Pulmonary artery endothelial cell (primary cell): ENCODE measurements around the gene INPP5D. TPM values are rescaled to one million over a fixed set of nuclear protein-coding genes. Genes with fewer than 3 reads are reported as not detected.
"Not testable (repeated sequence)": the region's sequence is repeated elsewhere in the genome, so short reads cannot be mapped to it uniquely, and the experiment has no call there.

ENCODE experiments used
- DNase-seq: peaks from one replicate; pipeline ENCODE4 v3.0.0-alpha.2; 2011; ENCODE audit warnings: low read depth, low spot score
- total RNA-seq: library from RNA; depleted of rRNA; stranded (reverse); fragments of >200 nt; gene quantifications from 2 replicates; pipeline ENCODE4 v1.2.3, GENCODE V29; 2014

INPP5D gene
- total RNA-seq, 1 donor from 2014 or later = 19.8 TPM

DNA sequence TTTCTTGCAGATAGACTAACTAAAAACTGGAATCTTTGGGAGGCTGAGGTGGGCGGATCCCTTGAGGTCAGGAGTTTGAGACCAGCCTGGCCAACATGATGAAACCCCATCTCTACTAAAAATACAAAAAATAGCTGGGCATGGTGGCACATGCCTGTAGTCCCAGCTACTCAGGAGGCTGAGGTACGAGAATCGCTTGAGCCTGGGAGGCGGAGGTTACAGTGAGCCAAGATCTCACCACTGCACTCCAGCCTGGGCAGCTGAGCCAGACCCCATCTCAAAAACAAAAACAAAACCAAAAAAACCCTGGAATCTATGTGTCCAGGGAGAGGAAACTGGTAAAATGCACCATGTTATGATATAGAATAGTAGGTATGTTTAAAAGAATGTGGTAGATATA lies 7.6 kb upstream of the INPP5D start:
- DNase-seq = not testable (repeated sequence)

DNA sequence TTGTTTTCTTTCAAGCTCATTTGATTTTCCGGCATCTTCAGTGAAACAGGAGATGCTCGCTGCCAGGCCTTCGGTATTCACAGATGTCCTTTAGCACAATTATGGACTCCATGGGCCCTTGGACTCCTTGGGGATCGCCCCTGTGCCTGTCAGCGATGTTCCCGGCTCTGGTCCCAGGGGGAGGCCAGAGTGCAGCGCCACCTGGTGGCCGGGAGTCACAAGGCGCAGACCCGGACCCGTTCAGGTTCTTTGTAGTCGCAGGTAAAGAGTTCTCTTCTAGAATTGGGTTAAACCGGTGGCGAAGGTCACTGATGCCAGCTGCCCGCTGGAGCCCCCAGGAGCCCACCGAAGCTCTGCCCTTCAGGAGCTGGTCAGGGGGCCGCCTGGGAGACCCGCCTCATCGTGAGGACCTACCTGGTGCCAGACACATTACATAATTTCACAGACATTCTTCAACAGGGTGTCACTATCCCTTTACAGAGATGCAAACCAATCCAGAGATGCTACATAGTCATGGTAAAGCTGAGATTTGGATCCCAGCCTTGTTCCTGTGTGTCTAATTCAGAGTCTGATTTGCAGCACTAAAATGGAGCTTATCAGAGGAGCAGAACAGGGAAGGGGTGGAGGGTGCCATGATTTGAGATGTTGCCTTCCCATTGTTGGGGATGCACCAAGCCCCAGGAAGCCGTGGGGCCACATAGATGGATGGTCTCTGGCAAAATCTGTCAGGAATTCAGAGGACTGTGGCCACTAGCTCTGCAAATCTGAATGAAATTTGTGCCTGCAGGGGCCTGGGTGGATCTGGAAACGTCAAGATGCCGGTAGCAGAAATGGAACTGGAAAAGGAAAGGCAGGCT lies 6.0 kb upstream of the INPP5D start:
- no peak for DNase-seq

DNA sequence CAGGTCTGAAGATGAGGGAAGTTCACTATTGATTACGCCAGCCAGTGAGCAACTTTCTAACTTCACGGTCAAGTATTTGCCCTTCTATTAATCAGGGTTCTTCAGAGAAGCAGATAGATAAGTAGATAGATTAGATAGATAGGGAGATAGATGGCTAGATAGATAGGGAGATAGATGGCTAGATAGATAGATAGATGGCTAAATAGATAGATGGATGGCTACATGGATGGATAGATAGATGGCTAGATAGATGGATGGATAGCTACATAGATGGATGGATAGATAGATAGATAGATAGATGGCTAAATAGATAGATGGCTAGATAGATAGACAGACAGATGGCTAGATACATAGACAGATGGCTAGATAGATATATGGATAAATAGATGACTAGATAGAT lies 4.8 kb upstream of the INPP5D start:
- no peak for DNase-seq

DNA sequence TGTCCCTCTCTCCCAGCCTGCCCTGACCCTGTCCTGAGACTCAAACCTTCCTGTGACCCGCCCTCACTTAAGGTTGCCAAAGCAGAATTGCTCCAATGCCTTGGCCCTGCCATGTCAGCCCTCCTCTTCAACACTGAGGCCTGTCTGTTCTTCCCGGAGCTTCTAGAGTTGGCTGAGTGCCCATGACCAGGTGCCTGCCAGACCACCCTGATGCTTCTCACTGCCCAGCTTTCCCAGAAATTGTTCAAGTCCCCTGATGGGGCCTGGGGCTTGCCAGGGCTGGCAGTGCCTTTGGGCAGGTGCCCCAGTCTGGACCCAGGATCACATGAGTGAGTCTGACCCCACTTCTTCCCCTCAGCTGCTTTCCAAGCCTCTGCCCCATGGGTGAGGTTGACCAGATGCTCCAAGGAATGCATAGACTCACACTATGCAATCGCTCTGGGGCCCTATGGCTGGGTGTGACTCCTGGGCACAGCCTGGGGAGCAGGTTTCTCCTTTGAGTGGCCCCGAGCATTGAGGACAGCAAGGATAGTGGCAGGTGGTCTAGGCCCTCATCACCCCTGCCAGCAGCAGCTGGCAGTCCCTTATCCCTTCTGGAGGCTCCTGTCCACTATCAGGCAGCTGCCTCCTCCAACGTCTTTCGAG lies 3.1 kb upstream of the INPP5D start:
- no peak for DNase-seq

DNA sequence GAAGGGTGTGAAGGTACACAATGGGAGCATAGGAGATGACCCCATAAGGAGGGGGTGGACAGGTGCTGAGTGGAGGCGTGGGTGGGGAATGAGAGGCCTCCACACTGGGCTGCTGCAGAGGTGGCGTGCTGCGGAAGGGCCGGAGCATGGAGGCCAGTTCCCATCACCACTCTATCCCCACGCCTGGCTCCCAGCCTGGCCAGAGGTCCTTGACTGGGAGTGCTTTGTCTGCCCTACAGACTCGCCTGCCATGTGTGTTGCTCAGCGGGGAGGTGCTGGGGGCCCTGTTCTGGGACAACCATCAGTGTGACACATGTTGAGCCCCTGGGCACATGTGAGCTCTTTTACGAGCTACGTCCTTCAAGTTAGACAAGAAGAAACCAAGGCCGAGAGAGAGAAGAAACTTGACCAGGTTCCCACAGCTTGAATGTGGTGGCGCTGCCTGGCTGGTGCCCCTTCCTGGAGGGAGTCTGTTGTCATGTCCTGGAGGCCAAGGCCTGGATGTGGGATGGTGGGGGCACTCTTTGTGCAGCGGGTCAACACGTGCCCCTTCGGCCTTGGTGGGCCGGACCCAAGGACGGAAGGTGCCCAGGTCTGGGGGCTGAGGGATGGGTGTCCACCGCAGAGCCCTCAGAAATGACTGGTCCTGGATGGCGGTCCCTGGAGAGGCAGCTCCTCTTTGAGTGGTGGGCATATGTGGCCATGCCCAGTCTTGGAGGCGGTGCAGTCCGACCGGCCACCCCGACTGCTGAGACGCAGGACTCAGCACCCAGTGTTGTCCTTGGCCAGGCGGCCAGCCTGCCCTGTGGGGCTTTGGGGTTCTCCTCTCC lies 1.2 kb upstream of the INPP5D start:
- DNase-seq = no peak

DNA sequence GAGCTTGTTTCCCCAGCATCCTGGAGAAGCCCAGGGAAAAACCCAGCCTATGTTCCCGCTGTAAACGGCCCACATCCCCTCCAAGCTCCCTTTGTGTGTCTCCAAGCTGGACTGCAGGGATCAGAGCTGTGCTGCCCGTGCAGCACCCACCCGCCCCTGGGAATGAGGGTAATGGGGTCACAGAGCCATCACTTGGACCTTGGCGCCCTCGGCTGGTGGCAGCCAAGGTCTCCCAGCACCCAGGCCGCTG lies 670 bp upstream of the INPP5D start:
- DNase-seq = no peak

DNA sequence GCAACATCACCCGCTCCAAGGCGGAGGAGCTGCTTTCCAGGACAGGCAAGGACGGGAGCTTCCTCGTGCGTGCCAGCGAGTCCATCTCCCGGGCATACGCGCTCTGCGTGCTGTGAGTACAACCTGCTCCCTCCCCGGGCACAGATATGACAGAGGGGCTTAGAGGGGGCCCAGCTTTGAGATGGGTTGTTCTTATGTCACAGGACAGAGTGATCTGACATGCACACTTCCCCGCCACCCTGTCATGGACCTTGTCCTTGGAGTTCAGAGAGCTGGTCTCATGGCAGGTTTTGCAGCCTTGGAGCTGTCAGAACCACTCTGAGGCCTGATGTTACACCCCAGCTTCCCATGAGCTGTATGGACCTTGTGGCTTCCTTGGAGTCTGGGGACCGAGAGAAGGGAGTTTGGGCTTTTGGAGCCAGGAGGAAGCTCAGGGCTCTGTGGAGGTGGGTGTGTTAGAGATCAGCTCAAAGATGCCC lies 398 bp downstream of the INPP5D start:
- no peak for DNase-seq

DNA sequence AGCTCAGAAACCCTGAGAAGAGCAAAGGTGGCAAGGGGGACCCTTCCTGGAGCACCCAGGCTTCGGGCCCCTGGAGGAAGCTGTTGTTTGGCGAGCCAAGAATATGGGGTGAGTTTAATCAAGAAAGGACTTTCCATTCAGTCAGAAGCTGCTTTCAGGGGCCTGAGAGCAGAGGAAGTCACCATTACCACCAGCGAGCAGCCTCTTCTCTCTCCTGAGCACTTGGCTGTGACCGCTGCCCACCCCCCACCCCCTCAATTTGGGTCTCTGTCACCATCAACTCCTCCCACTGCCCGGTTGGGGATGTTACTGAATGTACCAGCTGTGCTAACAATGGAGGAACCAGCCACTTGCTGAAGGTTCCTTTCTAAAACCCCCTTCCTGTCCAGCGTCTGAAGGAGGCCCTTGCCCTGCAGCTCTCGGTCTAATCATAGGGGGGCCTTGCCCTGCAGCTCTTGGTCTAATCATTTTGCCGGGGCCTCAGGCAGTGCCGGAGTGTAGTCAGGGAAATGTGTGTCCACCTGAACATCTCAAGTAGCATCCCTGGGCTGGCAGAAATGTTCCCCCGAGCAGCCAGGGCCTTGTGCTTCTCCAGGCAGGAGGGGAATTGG lies 943 bp downstream of the INPP5D start:
- no peak for DNase-seq

DNA sequence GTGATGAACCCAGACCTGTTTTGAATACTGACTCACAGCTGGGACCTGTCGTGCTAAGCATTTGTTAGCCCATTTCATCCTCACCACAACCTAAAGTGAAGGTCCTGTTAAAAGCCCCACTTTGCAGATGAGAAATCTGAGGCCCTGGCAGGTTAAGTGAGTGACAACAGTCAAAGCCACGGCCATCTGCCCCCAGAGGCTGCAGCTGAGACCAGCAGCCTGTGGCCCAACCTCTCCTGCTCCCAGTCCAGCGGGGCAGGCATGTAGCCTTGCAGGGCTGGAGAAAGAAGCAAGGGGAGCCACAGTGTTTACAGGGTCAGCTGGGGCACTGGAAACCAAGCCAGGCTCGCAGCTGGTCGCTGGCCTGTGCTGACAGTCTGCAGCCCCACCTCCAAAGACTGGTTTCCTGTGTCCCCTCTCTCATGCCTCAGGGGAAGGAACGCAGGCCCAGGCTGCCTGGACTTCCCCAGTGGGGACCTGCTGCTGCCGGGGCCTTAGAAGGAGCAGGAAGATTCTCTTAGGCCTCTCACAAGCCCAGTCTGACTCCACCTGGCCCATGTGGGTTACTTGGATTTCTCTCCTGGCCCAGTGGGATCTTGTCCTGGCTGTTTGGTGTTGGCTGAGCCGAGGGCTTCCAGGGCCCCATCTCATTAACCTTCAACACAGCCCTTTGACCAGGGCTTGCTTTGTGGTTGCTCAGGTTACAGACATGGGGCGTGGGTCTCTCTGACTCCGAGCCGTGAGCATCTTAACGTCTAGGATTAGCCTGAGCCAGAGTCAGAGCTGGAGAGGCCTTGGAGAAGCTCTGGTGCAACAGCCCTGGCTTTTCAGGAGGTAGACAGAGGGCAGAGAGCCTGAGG lies 1.7 kb downstream of the INPP5D start:
- DNase-seq = no peak

DNA sequence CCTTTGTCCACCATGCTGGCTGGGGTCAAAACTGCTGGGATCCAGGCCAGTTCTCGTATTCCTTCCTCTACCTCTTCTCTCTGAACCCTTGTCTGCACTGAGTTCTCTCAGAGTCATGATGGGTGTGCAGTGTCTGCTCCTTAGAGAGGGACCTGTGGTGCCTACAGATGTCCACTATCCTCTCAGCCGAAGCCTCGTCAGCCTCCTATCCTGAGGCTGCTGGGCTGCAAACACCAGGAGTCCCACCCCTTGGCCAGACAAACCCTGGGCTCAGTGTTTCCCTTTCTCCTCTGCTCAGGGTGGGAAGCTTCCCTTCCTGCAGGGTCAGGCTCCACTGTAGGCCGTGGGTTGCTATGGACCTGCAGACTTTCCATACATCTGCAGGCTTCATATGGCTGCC lies 2.3 kb downstream of the INPP5D start:
- DNase-seq = no peak

DNA sequence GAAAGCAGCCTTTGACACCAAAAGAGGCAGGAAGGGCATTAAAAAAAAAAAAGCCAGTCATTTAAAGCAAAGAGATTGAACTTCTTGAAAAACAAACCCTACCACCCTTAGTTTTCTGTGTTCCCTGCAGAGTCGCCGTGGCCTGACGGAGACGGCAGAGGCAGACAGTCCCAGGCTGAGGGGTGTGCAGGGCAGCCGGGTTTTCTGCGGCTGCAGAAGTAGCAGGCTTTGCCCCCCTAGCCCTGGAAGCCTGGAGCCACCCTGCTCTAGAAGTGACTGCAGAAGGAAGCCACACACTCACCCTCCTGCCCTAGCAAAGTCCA lies 2.8 kb downstream of the INPP5D start:
- DNase-seq = no peak

DNA sequence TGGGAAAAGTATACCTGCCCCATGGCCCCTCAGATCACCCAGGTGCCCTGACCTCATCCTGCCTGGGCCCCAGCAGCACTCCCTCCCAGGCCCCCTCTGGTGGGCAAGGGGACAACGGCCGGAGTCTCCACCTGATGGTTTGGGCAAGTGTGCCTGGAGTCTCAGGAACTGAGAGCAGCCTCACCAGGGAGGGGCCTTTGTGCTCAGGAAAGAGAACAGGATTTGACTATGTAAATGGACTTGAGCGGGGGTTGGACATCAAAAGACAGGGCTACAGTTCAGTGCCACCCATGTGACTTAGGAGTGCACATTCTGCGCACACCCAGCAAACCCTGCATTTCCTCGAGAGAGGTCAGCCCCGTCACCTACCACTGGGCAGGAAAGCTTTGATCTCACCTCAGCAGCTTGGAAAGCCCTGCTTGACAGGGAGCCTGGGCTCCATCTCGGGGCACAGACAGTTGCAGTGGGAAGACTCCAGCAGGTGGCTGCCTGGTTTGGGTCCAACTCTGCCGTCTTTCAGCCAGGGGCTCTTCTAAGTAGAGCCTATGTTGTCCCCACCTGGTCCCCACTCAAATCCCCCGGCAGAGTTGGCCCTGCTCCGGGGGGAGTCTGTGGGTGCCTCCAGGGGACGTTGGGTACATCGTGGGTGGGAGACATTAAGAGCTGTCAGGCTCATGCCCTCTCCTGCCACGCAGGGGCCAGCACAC lies 3.3 kb downstream of the INPP5D start:
- DNase-seq = no peak

DNA sequence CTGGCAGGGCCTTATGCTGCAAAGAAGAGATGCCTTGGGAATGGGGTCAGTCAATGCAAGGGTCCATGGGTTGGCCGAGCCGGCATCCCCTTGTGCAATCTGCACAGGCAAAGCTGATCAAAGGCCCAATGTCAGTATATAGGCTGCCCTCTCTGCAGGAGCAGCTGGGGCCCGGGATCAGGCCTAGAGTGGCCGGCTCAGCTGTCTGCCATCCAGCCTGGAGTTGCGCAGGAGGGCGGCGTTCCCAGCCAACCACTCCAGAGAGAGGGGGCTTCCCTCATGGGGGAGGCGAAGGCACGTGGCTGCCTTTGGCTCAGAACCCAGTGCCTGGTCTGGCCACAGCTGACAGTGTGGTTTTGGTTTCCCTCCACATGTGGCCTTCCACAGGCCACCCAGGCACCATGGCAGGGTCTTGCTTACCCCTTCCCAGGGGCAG lies 3.9 kb downstream of the INPP5D start:
- no peak for DNase-seq

DNA sequence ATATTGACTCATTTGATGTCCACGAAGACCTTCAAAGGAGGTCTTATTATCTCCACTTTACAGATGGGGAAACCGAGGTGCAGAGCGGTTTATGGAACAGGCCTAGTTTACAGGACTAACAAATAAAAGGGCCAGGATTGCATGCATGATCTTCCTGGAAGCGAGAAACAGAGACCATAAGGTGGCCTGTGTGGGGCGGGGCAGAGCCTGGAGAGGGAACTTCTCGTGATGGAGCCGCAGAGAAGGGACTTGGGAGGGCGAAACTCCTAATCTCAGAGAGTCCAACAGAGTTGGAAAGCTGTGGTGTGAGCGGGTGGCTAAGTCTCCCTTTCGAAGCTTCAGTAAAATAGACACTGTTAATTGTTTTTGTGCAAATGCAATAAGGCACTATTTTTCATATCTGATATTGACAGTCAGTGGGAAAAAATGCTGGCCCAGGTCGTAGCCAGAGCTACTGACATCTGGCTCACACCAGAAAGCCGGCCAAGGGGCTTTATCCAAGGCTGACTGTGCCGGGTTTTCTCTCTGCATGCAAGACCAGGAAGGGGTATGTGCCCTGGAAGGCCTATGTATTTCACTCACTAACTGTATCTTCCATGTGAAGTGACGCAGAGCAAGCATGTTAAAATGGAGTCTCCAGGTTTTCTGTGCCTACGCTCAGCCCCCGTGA lies 4.5 kb downstream of the INPP5D start:
- no peak for DNase-seq

DNA sequence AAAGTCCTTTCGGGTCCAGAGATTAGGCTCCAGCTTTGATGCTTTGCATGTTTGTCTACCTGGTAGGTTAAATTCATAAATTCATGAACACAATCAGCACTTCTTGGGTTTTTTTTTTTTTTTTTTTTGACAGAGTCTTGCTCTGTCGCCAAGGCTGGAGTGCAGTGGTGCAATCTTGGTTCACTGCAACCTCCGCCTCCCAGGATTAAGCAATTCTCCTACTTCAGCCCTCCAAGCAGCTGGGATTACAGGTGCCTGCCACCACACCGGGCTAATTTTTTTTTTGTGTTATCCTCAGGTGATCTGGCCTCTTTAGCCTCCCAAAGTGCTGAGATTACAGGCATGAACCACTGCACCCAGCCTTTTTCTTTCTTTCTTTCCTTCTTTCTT lies 5.1 kb downstream of the INPP5D start:
- DNase-seq = not testable (repeated sequence)

DNA sequence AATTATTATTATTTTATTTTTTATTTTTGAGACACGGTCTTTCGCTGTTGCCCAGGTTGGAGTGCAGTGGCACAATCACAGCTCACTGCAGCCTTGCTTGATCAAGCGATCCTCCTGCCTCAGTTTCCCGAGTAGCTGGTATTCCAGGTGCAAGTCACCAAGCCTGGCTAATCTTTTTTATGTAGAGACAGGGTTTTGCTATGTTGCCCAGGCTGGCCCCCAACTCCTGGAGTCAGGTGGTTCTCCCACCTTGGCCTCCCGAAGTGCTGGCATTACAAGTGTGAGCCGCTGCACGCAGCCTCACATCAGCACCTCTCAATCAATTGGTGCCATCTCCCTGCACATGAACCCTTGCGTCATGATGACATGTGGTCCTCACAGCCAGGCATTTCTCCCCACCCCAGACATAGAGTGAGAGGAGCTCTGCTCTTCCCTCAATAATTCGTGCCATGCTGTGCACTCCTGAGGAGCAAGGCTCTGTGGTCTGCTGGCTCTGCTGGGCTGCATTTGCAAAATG lies 5.9 kb downstream of the INPP5D start:
- DNase-seq = no peak

DNA sequence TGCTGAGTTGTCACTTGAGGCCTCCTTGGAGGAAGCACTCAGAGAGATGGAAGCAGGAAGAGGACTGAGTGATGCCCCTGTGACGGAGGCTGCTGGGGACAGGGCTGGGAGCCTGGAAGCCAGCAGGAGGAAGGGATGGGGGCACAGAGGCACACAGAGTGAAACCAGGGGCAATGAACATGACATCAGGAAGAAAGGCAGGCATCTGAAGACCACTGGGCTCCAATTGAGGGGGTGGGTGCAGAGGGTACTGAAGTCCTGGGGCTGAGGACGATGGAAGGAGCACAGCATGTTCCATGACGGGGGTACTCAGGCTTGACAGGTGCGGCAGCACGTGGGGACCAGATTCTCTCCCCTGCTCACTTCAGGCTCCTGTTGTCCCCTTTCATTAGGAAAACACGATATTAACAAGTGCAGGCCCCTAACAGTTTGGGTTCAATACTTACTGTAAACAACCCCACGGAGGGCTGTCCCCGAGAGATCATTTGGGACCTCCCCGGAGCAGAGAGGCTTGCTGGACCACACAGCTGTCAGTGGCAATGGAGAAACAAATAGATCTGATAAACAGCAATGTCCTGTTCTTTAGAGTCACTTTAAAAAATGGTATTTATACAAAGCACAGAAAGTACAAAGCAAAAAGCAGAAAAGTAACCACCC lies 8.7 kb downstream of the INPP5D start:
- no peak for DNase-seq

DNA sequence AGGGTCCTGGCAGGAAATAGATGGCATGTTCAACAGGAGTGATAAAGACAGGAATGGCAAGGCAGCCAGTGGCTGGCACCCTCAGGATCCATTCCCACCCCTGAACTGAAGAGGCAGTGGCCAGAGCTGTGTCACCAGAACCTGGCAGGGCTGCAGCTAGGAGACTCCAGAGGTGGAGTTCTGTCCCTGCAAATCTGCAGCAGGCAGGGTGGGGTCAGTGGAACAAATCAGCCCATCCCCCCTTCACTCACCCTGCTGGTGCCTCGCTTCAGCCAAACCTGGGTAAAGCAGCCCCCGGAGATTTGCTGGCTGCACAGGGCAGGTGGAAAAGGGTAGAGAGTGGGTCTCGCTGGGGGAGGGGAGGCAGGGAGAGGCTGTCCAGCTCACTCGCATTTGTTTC lies 12.7 kb downstream of the INPP5D start:
- no peak for DNase-seq

DNA sequence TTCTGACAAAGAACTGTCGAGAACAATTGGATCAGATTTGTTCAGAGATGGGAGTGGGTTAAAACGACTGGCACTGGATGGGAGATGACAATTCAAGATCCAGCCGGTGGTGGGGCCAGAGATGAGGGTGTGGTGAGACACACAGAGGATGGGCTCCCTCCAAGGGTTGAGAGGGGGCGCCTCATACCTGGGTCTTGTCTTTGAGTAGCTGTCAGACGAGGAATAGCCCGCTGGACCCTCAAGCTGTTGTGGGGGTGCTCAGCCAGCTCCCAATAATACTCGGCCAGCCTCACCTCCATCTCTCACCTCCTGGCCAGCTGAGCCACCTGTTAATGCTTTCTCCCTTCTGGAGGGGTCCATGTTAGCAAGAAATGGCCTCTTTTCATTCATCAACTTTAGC lies 14.0 kb downstream of the INPP5D start:
- DNase-seq = no peak
